Uterus (tissue), 4 donors: ENCODE measurements around the gene GBGT1. TPM values are rescaled to one million over a fixed set of nuclear protein-coding genes. Genes with fewer than 3 reads are reported as not detected.

Experiments
- DNase-seq, 2 donors: peaks; one replicate each; pipeline ENCODE4 v3.0.0-alpha.2; 2019 to 2020
- H3K27ac ChIP-seq, 2 donors: fragments of 200-600 bp; sonication (generic); 1 replicate in 1 of 2; 2 replicates in 1 of 2; pipeline ENCODE4 v1.5.1; 2016 to 2018
- H3K27me3 ChIP-seq, 2 donors: fragments of 200-600 bp; sonication (generic); one replicate each; pipeline ENCODE4 v1.5.1; 2018 to 2019; ENCODE audit warnings: control low read depth in 1 of 2
- H3K36me3 ChIP-seq, 2 donors: fragments of 200-600 bp; sonication (generic); one replicate each; pipeline ENCODE4 v1.5.1; 2019; ENCODE audit warnings: control low read depth in 1 of 2
- H3K4me1 ChIP-seq, 2 donors: fragments of 200-600 bp; sonication (generic); one replicate each; pipeline ENCODE4 v1.5.1; 2018 to 2019; ENCODE audit warnings: control low read depth in 1 of 2
- H3K4me3 ChIP-seq, 2 donors: fragments of 200-600 bp; sonication (generic); 1 replicate in 1 of 2; 2 replicates in 1 of 2; pipeline ENCODE4 v1.5.1; 2018 to 2019; ENCODE audit warnings: mild to moderate bottlenecking in 1 of 2
- H3K9me3 ChIP-seq, 2 donors: fragments of 200-600 bp; sonication (generic); one replicate each; pipeline ENCODE4 v1.5.1; 2019; ENCODE audit warnings: control low read depth in 1 of 2
- POLR2A ChIP-seq, 2 donors: fragments of 450-650 bp; IDR thresholded peaks; one replicate each; pipeline ENCODE4 v1.6.1; 2016; ENCODE audit warnings: antibody characterized with exemption in 2 of 2, mild to moderate bottlenecking in 1 of 2, moderate library complexity in 1 of 2
- intact Hi-C: fragments of 100-400 bp; cut with DNase I; formaldehyde crosslinking; loops from one replicate; pipeline ENCODE4 v1.15.1; 2023; ENCODE audit warnings: low total_unique reads
- total RNA-seq, 4 donors: library from RNA; depleted of rRNA in 3 of 4; stranded (reverse); fragments of >200 nt in 3 of 4; gene quantifications; one replicate each; pipeline versions ENCODE4 v1.1.0 to v1.2.4, GENCODE V29; 2014 to 2023
- TF ChIP-seq, protein P1 (sequence below), 4 experiments: fragments of 200-600 bp in 2 of 4; fragments of 450-650 bp in 2 of 4; sonication (generic) in 2 of 4; IDR thresholded peaks; one replicate each; pipeline ENCODE4 v1.5.1; 2016 to 2019; ENCODE audit warnings: antibody characterized with exemption in 4 of 4, mild to moderate bottlenecking in 2 of 4, moderate library complexity in 1 of 4
- donor health status: DM: yes; HTN: yes; CAD: no.

The GBGT1 gene
- total RNA-seq, 4 donors from 2014 or later: 3.5 to 28.5 (median 9.8) TPM

DNA sequence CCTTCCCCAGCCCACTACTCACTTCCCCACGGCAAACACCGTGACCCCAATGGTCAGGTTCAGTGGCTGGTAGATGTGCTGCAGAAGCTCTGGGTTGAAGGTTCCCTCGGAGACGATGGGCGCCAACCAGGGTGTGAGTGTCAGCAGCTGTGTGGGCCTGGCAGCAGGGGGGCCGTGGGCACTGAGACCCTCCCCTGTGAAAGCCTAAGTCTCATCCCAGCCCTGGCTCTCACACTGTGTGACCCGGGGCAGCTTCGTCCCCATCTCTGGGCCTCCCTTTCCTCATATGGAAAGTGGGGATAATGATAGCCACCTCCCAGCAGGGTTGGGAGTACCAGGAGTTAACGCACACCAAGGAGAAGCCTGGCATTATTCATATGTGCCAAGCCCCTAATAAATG is 8.6 kb downstream of the GBGT1 start:
- no peak for DNase-seq
- no peaks in the 10 kb centered on the region for H3K4me1 ChIP-seq
- H3K36me3 ChIP-seq: no peaks in the 10 kb centered on the region
- no peaks in the 10 kb centered on the region for H3K27me3 ChIP-seq
- no peaks in the 10 kb centered on the region for H3K9me3 ChIP-seq
- TF ChIP-seq POLR2A (IDR thresholded peaks at IDR 0.05): no peak
- TF ChIP-seq, protein P1, sequence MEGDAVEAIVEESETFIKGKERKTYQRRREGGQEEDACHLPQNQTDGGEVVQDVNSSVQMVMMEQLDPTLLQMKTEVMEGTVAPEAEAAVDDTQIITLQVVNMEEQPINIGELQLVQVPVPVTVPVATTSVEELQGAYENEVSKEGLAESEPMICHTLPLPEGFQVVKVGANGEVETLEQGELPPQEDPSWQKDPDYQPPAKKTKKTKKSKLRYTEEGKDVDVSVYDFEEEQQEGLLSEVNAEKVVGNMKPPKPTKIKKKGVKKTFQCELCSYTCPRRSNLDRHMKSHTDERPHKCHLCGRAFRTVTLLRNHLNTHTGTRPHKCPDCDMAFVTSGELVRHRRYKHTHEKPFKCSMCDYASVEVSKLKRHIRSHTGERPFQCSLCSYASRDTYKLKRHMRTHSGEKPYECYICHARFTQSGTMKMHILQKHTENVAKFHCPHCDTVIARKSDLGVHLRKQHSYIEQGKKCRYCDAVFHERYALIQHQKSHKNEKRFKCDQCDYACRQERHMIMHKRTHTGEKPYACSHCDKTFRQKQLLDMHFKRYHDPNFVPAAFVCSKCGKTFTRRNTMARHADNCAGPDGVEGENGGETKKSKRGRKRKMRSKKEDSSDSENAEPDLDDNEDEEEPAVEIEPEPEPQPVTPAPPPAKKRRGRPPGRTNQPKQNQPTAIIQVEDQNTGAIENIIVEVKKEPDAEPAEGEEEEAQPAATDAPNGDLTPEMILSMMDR (IDR thresholded peaks at IDR 0.05): no peak
- no peak overlapping the region for H3K4me3 ChIP-seq
- intact Hi-C loops: no loop called here
- no peak overlapping the region for H3K27ac ChIP-seq

DNA sequence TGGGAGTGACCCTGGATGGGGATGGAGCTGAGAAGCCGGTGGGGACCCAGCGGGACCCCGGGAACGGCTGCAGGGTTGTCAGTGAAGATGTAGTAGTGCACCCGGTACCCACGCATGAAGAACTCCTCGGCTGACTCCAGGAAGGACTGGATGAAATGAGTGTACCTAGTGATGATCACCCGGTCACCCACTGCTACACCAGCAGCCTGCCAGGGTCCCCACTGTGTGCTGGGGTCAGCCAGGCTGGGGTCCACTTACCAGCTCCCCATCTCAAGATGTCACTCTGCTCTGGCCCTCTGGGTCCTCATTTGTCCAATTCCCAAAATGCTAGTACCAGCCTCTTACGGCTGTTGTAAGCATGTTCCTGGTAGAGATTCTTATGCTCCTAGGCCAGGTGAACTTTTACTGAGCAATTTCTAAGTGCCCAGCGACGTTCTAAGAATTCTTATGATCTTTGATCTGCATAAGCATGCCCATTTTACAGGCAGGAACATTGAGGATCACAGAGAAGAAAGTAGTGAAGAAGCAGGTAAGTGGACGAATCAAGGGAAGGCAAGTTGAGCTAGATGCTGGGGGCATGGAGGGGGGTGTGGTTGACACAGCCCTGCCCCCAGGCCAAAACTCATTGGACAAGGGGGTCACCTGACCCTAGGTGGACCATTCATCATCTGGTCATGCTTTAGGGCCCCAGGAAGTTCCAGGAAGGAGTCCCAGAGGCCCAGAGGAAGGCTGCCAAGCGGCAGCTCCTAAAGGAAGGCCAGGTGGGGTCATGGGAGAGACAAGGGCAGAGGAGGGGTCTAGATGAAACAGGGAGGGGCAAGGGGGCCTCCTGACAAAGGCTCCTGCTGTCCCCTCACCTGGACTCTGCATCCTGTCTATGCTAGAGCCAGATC is 9.4 kb downstream of the GBGT1 start:
- Histone ChIP-seq H3K36me3 (no peaks in the 10 kb centered on the region), H3K27ac (no peak overlapping the region), H3K27me3 (no peaks in the 10 kb centered on the region), H3K9me3 (no peaks in the 10 kb centered on the region), H3K4me3 (no peak overlapping the region), H3K4me1 (no peaks in the 10 kb centered on the region)
- intact Hi-C loops: no loop called here
- no peak for TF ChIP-seq POLR2A (IDR thresholded peaks at IDR 0.05)
- TF ChIP-seq, protein P1 (IDR thresholded peaks at IDR 0.05): no peak
- no peak for DNase-seq

DNA sequence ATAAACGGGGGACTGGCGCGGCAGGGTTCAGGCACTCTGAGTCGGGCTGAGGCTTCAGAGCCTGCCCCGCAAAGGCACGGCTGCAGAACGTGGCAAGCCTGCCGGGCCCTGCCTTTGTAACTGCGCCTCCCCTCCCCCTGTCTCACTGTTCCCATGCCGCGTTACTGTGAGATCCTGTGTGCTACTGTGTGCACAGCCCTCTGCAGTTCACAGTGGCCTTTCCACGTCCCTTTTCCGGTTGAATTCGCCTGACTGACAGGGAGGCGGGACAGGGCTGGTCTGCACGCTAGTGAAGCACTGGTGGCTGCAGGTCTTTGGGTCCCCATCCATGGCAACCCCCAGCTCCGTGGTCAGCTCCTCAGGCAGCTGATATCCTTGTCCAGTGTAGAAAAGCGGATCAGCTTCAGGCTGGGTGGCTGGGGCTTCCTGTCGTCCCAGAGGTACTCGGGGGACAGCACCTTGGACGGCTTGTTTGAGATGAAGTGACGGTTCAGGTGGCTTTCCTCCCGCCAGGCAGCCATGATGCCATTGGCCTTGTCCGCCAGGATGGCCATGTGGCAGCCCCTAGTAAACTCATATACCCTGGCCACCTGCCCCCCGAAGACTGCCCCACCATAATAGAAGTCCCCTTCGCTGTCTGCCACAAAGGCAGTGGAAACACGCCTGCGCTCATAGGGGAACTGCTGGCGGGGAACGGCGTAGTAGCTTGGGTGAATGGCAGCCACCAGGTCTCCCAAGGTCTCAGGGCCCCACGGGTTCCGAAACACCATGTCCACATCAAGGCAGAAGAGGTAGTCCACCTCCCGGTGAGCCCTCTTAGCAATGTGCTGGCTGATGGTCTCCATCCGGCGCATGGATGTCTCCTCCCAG is 10.3 kb downstream of the GBGT1 start:
- intact Hi-C loops: no loop called here
- Histone ChIP-seq H3K36me3 (no peaks in the 10 kb centered on the region), H3K27ac (no peak overlapping the region), H3K9me3 (no peaks in the 10 kb centered on the region), H3K27me3 (no peaks in the 10 kb centered on the region), H3K4me3 (no peak overlapping the region), H3K4me1 (peaks cover 0 to 4% of the 10 kb centered on the region in 2 donors)
- no peak for DNase-seq
- no peak for TF ChIP-seq POLR2A (IDR thresholded peaks at IDR 0.05)
- TF ChIP-seq, protein P1 (IDR thresholded peaks at IDR 0.05): no peak

DNA sequence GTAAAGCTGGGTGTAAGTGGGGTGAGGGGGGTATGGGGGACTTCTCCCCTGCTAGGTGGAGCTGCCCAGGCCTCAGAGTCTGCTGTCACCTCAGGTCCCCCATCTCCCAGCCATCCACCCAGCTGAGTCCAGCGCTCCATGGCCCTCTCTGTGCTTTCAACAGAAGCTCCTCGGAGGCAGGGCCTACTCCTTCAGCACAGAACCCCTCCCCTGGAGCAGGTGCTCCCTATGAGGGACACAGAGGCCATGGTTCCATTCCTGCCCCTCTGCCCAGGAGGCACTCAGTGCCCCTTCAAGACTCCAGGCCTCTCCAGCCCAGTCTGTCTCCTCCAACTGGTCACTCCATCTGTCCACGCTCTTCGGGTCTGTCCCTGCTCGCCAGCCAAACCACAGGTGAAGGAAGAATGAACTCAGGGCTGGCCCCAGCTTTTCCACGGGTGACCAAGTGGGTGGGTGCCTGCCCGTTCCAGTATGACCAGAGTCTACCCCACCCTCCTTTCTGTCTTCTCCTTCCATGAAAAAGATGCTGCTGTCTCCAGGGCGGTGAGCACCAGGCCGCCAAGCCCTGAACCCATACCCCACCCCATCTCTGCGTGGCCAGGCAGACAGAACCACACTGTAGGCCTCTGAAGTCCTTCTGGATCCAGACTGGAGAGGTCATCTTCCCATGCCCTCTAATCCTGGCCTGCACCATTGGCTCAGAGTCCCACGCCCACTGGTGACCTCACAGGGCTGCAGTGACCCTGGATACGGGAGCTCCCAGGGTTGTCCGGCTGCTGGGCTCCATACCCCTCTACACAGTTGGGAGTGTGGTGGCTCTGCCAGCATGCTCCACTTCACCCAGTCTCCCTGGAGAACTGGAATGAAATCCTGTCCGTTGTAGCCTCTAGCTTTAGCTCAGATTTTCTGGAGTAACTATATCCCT is 11.9 kb downstream of the GBGT1 start:
- Histone ChIP-seq H3K36me3 (no peaks in the 10 kb centered on the region), H3K9me3 (no peaks in the 10 kb centered on the region), H3K4me3 (no peak overlapping the region), H3K27ac (peak overlapping the region in 1 of 2 donors; percentile 1), H3K4me1 (peaks cover 0 to 17% of the 10 kb centered on the region in 2 donors), H3K27me3 (no peaks in the 10 kb centered on the region)
- TF ChIP-seq POLR2A (IDR thresholded peaks at IDR 0.05): no peak
- TF ChIP-seq, protein P1 (IDR thresholded peaks at IDR 0.05): no peak
- DNase-seq: peak in 1 of 2 donors; percentile 34
- intact Hi-C loops: no loop called here
